Effector memory CD8-positive, alpha-beta T cell (primary cell): ENCODE data around the gene AKR1C4.
"Not testable (repeated sequence)": the region's sequence is repeated elsewhere in the genome, so short reads cannot be mapped to it uniquely, and the experiment has no call there.

ENCODE experiments used
- ATAC-seq: fragments of 150-1000 bp; cut with Tn5 transposase; replicated peaks from 2 replicates; pipeline ENCODE4 v1.10.0; 2021; ENCODE audit warnings: mild to moderate bottlenecking, moderate library complexity
- DNase-seq, 3 experiments: peaks; one replicate each; pipeline ENCODE4 v3.0.0; 2021
- H3K27ac Mint-ChIP-seq, 2 donors: one replicate each; pipeline ENCODE4 v1.8.0; 2022; ENCODE audit warnings: mild to moderate bottlenecking in 2 of 2, mixed read lengths in 2 of 2, moderate library complexity in 2 of 2
- H3K27me3 Mint-ChIP-seq, 2 donors: one replicate each; pipeline ENCODE4 v1.8.0; 2022; ENCODE audit warnings: mixed read lengths in 2 of 2
- H3K36me3 Mint-ChIP-seq: one replicate; pipeline ENCODE4 v1.8.0; 2022; ENCODE audit warnings: mild to moderate bottlenecking, moderate library complexity, mixed read lengths; ENCODE audit not compliant: insufficient read depth
- H3K4me1 Mint-ChIP-seq, 2 donors: one replicate each; pipeline ENCODE4 v1.8.0; 2022; ENCODE audit warnings: low read depth in 2 of 2, mixed read lengths in 2 of 2
- H3K4me3 Mint-ChIP-seq, 2 donors: one replicate each; pipeline ENCODE4 v1.8.0; 2022; ENCODE audit warnings: mild to moderate bottlenecking in 2 of 2, mixed read lengths in 2 of 2, moderate library complexity in 2 of 2
- H3K9me3 Mint-ChIP-seq, 2 donors: one replicate each; pipeline ENCODE4 v1.8.0; 2022; ENCODE audit warnings: mixed read lengths in 2 of 2

Gene AKR1C4

DNA sequence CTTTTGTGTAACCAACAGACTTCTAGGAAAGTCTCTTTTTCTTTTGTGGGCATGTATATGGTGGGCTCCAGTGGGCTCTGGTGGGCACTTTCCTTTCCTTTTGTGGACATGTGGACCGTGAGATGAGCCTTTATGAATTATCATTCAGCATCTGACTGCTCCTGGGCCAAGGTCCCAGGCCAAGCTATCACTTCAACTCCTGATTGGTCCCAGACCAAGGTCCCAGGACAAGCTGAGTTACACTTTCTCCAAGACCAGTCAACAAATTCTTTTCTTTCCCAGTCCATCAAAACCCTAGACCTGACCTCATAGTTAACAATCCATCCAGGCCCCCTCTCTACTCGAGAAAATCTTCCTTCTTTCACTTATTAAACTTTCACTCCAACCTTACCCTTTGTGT lies 12.7 kb upstream of the AKR1C4 start:
- H3K27ac Mint-ChIP-seq, result no peak overlapping the region
- H3K4me1 Mint-ChIP-seq, result no peaks in the 10 kb centered on the region
- H3K36me3 Mint-ChIP-seq, result no peaks in the 10 kb centered on the region
- peaks cover 0 to 12% of the 10 kb centered on the region in 2 donors for H3K27me3 Mint-ChIP-seq
- H3K4me3 Mint-ChIP-seq, result no peak overlapping the region
- ATAC-seq (no peak), DNase-seq (no peak)
- no peaks in the 10 kb centered on the region for H3K9me3 Mint-ChIP-seq

- H3K27me3 Mint-ChIP-seq, result peaks cover 0 to 6% of the 10 kb centered on the region in 2 donors
- no peak for ATAC-seq
- H3K4me3 Mint-ChIP-seq, result no peak within 1 kb of the TSS
Observed at GRCh38 chr10:5184987-5185775, 11.5 kb upstream of the AKR1C4 start, which contains the start of gene AKR1C8. TSS of gene AKR1C8 (minus strand) at chr10:5185150. CDS start at chr10:5185104, 46 bp downstream.

GRCh38 chr10:5187867-5188266 lies 8.8 kb upstream of the AKR1C4 start:
- Mint-ChIP-seq H3K4me3 (no peak overlapping the region), H3K36me3 (no peaks in the 10 kb centered on the region), H3K27ac (no peak overlapping the region), H3K9me3 (no peaks in the 10 kb centered on the region), H3K27me3 (peaks cover 0 to 6% of the 10 kb centered on the region in 2 donors), H3K4me1 (no peaks in the 10 kb centered on the region)
- ATAC-seq, result no peak
- DNase-seq, result no peak

More at GRCh38 chr10:5184987-5185775, 11.5 kb upstream of the AKR1C4 start, which contains the start of gene AKR1C8:
- Mint-ChIP-seq H3K36me3 (no peaks in the 10 kb centered on the region), H3K9me3 (no peaks in the 10 kb centered on the region), H3K27ac (no peak within 1 kb of the TSS), H3K4me1 (no peaks in the 10 kb centered on the region)
- no peak for DNase-seq

- H3K27ac Mint-ChIP-seq, result no peak overlapping the region
- no peaks in the 10 kb centered on the region for H3K9me3 Mint-ChIP-seq
- no peaks in the 10 kb centered on the region for H3K4me1 Mint-ChIP-seq
Observed at GRCh38 chr10:5188358-5188757, 8.3 kb upstream of the AKR1C4 start.

DNA sequence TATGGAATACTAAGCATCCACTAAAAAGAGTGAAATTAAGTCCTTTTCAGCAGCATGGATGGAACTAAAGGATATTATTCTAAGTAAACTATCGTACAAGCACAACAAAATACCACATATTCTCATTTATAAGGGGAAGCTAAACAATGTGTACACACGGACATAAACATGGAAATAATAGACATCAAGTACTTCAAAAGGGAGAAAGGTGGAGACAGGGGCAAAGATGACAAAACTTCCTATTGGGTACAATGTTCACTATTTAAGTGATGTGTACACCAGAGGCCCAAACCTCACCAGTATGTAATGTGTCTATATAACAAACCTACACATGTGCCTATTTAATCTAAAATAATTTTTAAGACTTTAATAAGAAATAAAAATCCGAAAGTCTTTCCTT lies 2.2 kb upstream of the AKR1C4 start:
- Mint-ChIP-seq H3K36me3 (no peaks in the 10 kb centered on the region), H3K9me3 (peaks cover 0 to 3% of the 10 kb centered on the region in 2 donors), H3K4me1 (no peaks in the 10 kb centered on the region), H3K27me3 (no peaks in the 10 kb centered on the region), H3K27ac (no peak overlapping the region), H3K4me3 (no peak overlapping the region)
- DNase-seq (no peak), ATAC-seq (no peak)

More at GRCh38 chr10:5188358-5188757, 8.3 kb upstream of the AKR1C4 start:
- no peaks in the 10 kb centered on the region for H3K36me3 Mint-ChIP-seq
- DNase-seq, result no peak
- H3K27me3 Mint-ChIP-seq, result peaks cover 0 to 2% of the 10 kb centered on the region in 2 donors
- no peak for ATAC-seq
- H3K4me3 Mint-ChIP-seq, result no peak overlapping the region

GRCh38 chr10:5195727-5196374 lies 786 bp upstream of the AKR1C4 start:
- no peak for DNase-seq
- no peak for ATAC-seq
- Mint-ChIP-seq H3K4me3 (no peak overlapping the region), H3K27me3 (no peaks in the 10 kb centered on the region), H3K4me1 (no peaks in the 10 kb centered on the region), H3K36me3 (no peaks in the 10 kb centered on the region), H3K27ac (no peak overlapping the region), H3K9me3 (peaks cover 0 to 3% of the 10 kb centered on the region in 2 donors)

- DNase-seq (no peak), ATAC-seq (no peak)
- H3K36me3 Mint-ChIP-seq, result no peaks in the 10 kb centered on the region
- H3K27me3 Mint-ChIP-seq, result no peaks in the 10 kb centered on the region
- H3K4me3 Mint-ChIP-seq, result no peak overlapping the region
- H3K9me3 Mint-ChIP-seq, result peaks cover 4 to 11% of the 10 kb centered on the region in 2 donors
- no peak overlapping the region for H3K27ac Mint-ChIP-seq
- no peaks in the 10 kb centered on the region for H3K4me1 Mint-ChIP-seq
Observed at GRCh38 chr10:5198386-5198785, 1.7 kb downstream of the AKR1C4 start.

GRCh38 chr10:5199398-5199797 lies 2.8 kb downstream of the AKR1C4 start:
- Mint-ChIP-seq H3K9me3 (peaks cover 4 to 12% of the 10 kb centered on the region in 2 donors), H3K4me1 (no peaks in the 10 kb centered on the region), H3K36me3 (no peaks in the 10 kb centered on the region), H3K27ac (no peak overlapping the region), H3K27me3 (no peaks in the 10 kb centered on the region), H3K4me3 (no peak overlapping the region)
- DNase-seq (no peak), ATAC-seq (no peak)

- no peak for DNase-seq
- Mint-ChIP-seq H3K27me3 (peaks cover 0 to 9% of the 10 kb centered on the region in 2 donors), H3K4me3 (no peak overlapping the region), H3K27ac (no peak overlapping the region), H3K4me1 (no peaks in the 10 kb centered on the region), H3K9me3 (peaks cover 1 to 12% of the 10 kb centered on the region in 2 donors), H3K36me3 (no peaks in the 10 kb centered on the region)
- ATAC-seq, result no peak
Observed at GRCh38 chr10:5206799-5207198, 10.2 kb downstream of the AKR1C4 start.

DNA sequence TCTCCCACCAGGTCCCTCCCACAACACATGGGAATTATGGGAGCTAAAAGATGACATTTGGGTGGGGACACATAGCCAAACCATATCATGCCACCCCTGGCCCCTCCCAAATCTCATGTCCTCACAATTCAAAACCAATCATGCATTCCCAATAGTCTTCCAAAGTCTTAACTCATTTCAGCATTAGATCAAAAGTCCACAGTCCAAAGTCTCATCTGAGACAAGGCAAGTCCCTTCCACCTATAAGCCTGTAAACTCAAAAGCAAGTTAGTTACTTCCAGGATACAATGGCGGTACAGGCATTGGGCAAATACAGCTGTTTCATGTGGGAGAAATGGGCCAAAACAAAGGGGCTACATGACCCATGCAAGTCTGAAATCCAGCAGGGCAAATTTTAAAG lies 13.1 kb downstream of the AKR1C4 start:
- H3K27me3 Mint-ChIP-seq, DNase-seq, H3K4me1 Mint-ChIP-seq, H3K36me3 Mint-ChIP-seq, H3K9me3 Mint-ChIP-seq, ATAC-seq, H3K27ac Mint-ChIP-seq, H3K4me3 Mint-ChIP-seq: not testable (repeated sequence)

DNA sequence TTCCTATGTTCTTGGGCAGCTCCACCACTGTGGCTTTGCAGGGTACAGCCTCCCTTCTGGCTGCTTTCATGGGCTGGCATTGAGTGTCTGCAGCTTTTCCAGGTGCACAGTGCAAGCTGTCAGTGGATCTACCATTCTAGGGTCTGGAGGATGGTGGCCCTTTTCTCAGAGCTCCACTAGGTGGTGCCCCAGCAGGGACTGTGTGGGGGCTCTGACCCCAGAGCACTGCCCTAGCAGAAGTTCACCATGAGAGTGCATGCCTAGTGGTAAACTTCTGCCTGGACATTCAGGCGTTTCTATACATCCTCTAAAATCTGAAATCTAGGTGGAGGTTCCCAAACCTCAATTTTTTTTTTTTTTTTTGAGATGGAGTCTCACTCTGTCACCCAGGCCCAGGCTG lies 13.6 kb downstream of the AKR1C4 start:
- DNase-seq, H3K27ac Mint-ChIP-seq, ATAC-seq, H3K4me3 Mint-ChIP-seq, H3K27me3 Mint-ChIP-seq, H3K9me3 Mint-ChIP-seq, H3K36me3 Mint-ChIP-seq, H3K4me1 Mint-ChIP-seq: not testable (repeated sequence)

DNA sequence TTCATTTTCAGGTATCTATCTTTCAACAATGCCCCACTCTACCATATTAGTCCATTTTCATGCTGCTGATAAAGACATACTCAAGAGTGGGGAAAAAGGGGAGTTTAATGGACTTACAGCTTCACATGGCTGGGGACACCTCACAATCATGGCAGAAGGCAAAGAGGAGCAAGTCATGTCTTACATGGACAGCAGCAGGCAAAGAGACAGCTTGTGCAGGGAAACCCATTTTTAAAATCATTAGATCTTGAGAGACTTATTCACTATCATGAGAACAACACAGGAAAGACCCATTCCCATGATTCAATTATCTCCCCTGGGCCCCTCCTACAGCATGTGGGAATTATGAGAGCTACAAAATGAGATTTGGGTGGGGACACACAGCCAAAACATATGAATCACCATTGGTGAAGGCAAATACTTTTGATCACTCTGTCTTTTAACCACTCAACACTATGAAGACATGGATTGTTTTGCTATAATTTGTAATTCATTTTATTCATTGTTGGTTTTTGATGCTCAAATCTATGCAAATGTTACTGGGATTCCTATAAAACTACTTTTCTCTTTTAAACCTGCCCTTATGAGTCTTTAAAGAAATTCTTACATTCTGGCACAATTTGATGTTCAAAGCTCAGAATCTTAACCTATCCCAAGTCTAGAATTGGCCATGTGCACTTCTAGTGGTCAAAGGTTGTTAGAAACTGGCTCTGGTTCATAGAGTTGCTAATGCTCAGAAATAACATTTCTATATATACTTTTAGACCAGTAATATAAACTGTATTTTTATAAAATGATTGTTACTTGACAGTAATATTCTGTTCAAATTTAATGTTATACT lies 15.3 kb downstream of the AKR1C4 start:
- DNase-seq (no peak), ATAC-seq (no peak)
- no peaks in the 10 kb centered on the region for H3K27me3 Mint-ChIP-seq
- H3K9me3 Mint-ChIP-seq, result peaks cover 0 to 2% of the 10 kb centered on the region in 2 donors
- no peaks in the 10 kb centered on the region for H3K4me1 Mint-ChIP-seq
- no peak overlapping the region for H3K4me3 Mint-ChIP-seq
- no peaks in the 10 kb centered on the region for H3K36me3 Mint-ChIP-seq
- no peak overlapping the region for H3K27ac Mint-ChIP-seq

- Mint-ChIP-seq H3K4me3 (no peak overlapping the region), H3K27ac (no peak overlapping the region), H3K9me3 (peaks cover 0 to 2% of the 10 kb centered on the region in 2 donors), H3K36me3 (no peaks in the 10 kb centered on the region), H3K27me3 (peaks cover 0 to 7% of the 10 kb centered on the region in 2 donors), H3K4me1 (no peaks in the 10 kb centered on the region)
- DNase-seq, result no peak
- no peak for ATAC-seq
Observed at GRCh38 chr10:5216801-5217200, 20.2 kb downstream of the AKR1C4 start.
